SK-N-SH (cell line): ENCODE results near the gene IGF2R. TPM values are rescaled to one million over a fixed set of nuclear protein-coding genes. Genes with fewer than 3 reads are reported as not detected.
A peak's percentile ranks its signal among the peaks of the same experiment; 100 is the strongest.

Experiments
- CTCF ChIA-PET: fragments of 300-600, 350-600 bp; formaldehyde crosslinking; extraction: SDS; loops from one replicate; lab custom pipeline; 2021; lab: Yijun Ruan, JAX
- POLR2A ChIA-PET: fragments of 350-600 bp; sonication (Branson Sonifier 250); formaldehyde crosslinking; extraction: SDS; loops from one replicate; lab custom pipeline; 2020; ENCODE audit warnings: antibody characterized with exemption, inconsistent platforms; lab: Yijun Ruan, JAX
- DNase-seq: peaks from one replicate; pipeline ENCODE4 v3.0.0; 2012
- H2AFZ ChIP-seq: fragments of 200-600 bp; sonication (generic); 2 replicates; pipeline ENCODE4 v1.8.1; 2016; ENCODE audit warnings: antibody characterized with exemption, mild to moderate bottlenecking, low read depth
- H3F3A ChIP-seq: fragments of 200-600 bp; sonication (generic); replicated peaks from 2 replicates; pipeline ENCODE3; 2016; ENCODE audit warnings: antibody characterized with exemption, mild to moderate bottlenecking; ENCODE audit not compliant: insufficient read depth
- H3K27ac ChIP-seq, 2 experiments: fragments of 200-500 bp in 1 of 2; fragments of 200-600 bp in 1 of 2; sonication (Bioruptor generic) in 1 of 2; sonication (generic), shearing (Covaris generic) in 1 of 2; 2 replicates each; pipeline versions ENCODE4 v1.5.1 to v1.6.1; 2014 to 2016; ENCODE audit warnings: low read depth in 2 of 2, inconsistent platforms in 1 of 2, low read length in 1 of 2, mild to moderate bottlenecking in 1 of 2, mixed read lengths in 1 of 2
- H3K27me3 ChIP-seq: fragments of 200-600 bp; sonication (generic), shearing (Covaris generic); 2 replicates; pipeline ENCODE4 v1.6.1; 2016; ENCODE audit warnings: mixed run types; ENCODE audit not compliant: insufficient read depth
- H3K36me3 ChIP-seq, 2 experiments: fragments of 200-500 bp in 1 of 2; fragments of 200-600 bp in 1 of 2; sonication (Bioruptor generic) in 1 of 2; sonication (generic) in 1 of 2; replicated peaks in 1 of 2; 2 replicates each; pipeline versions ENCODE3 to v1.5.1; 2014 to 2016; ENCODE audit warnings: low read length in 1 of 2, mild to moderate bottlenecking in 1 of 2; ENCODE audit not compliant: insufficient read depth in 2 of 2, control insufficient read depth in 1 of 2
- H3K4me1 ChIP-seq, 2 experiments: fragments of 200-500 bp in 1 of 2; fragments of 200-600 bp in 1 of 2; sonication (Bioruptor generic) in 1 of 2; sonication (generic), shearing (Covaris generic) in 1 of 2; 2 replicates each; pipeline versions ENCODE4 v1.5.1 to v1.6.1; 2014 to 2016; ENCODE audit warnings: low read depth in 1 of 2, low read length in 1 of 2, mixed run types in 1 of 2; ENCODE audit not compliant: insufficient read depth in 2 of 2, control insufficient read depth in 1 of 2
- H3K4me2 ChIP-seq: fragments of 200-600 bp; sonication (generic), shearing (Covaris generic); 2 replicates; pipeline ENCODE4 v1.6.1; 2017; ENCODE audit warnings: mixed run types
- H3K4me3 ChIP-seq, 2 experiments: fragments of 200-500 bp in 1 of 2; fragments of 200-600 bp in 1 of 2; sonication (Bioruptor generic) in 1 of 2; sonication (generic), shearing (Covaris generic) in 1 of 2; 2 replicates each; pipeline versions ENCODE4 v1.5.1 to v1.8.1; 2014 to 2016; ENCODE audit warnings: low read depth in 2 of 2, inconsistent platforms in 1 of 2, low read length in 1 of 2, mild to moderate bottlenecking in 1 of 2, mixed read lengths in 1 of 2, moderate library complexity in 1 of 2
- H3K79me2 ChIP-seq: fragments of 200-600 bp; sonication (generic); 2 replicates; pipeline ENCODE4 v1.8.1; 2017; ENCODE audit warnings: mild to moderate bottlenecking; ENCODE audit not compliant: insufficient read depth
- H3K9ac ChIP-seq: fragments of 200-600 bp; sonication (generic); 2 replicates; pipeline ENCODE4 v1.6.1; 2017; ENCODE audit warnings: mixed run types
- H3K9me2 ChIP-seq: fragments of 200-600 bp; sonication (generic); 2 replicates; pipeline ENCODE4 v1.6.1; 2017; ENCODE audit warnings: mixed run types
- H3K9me3 ChIP-seq: fragments of 200-600 bp; sonication (generic); 2 replicates; pipeline ENCODE4 v1.6.1; 2017; ENCODE audit warnings: mixed run types, mild to moderate bottlenecking, moderate library complexity
- H4K20me1 ChIP-seq: fragments of 200-600 bp; sonication (generic); 2 replicates; pipeline ENCODE4 v1.6.1; 2017; ENCODE audit warnings: mild to moderate bottlenecking, mixed run types; ENCODE audit not compliant: insufficient read depth
- CHD2 ChIP-seq: fragments of 150-350 bp; IDR thresholded peaks from 2 replicates; pipeline ENCODE4 v1.6.1; 2018; ENCODE audit warnings: low read length; ENCODE audit not compliant: partially characterized antibody
- ELF1 ChIP-seq: IDR thresholded peaks from 2 replicates; pipeline ENCODE4 v1.4.0; 2012
- EP300 ChIP-seq, 2 experiments: IDR thresholded peaks; 2 replicates each; pipeline versions ENCODE4 v1.4.0 to v1.6.1; 2012; ENCODE audit warnings: borderline replicate concordance in 1 of 2, low read depth in 1 of 2, low read length in 1 of 2
- FOSL2 ChIP-seq: IDR thresholded peaks from 2 replicates; pipeline ENCODE4 v1.4.0; 2012; ENCODE audit warnings: low read depth, mild to moderate bottlenecking, moderate library complexity, borderline replicate concordance
- FOXM1 ChIP-seq: IDR thresholded peaks from 2 replicates; pipeline ENCODE4 v1.4.0; 2012; ENCODE audit warnings: low read depth, mild to moderate bottlenecking
- JUND ChIP-seq: IDR thresholded peaks from 2 replicates; pipeline ENCODE4 v1.4.0; 2012
- MXI1 ChIP-seq: IDR thresholded peaks from 2 replicates; pipeline ENCODE4 v1.6.1; 2012; ENCODE audit warnings: mild to moderate bottlenecking, low read depth, low read length, improper control_type of control experiment
- POLR2AphosphoS5 ChIP-seq: IDR thresholded peaks from 2 replicates; pipeline ENCODE4 v1.6.1; 2012; ENCODE audit warnings: low read depth, low read length
- RCOR1 ChIP-seq: fragments of 150-350 bp; IDR thresholded peaks from 2 replicates; pipeline ENCODE4 v1.6.1; 2017; ENCODE audit warnings: antibody characterized with exemption, low read length
- RXRA ChIP-seq: IDR thresholded peaks from 2 replicates; pipeline ENCODE4 v1.4.0; 2012; ENCODE audit warnings: low read depth, mild to moderate bottlenecking, borderline replicate concordance
- TCF12 ChIP-seq: IDR thresholded peaks from 2 replicates; pipeline ENCODE4 v1.4.0; 2012
- WGBS: methylation state at CpG from one replicate; pipeline ENCODE4 v1.1.6; 2017; ENCODE audit warnings: low lambda C conversion rate; 5-methylcytosine and 5-hydroxymethylcytosine counted together
- polyA plus RNA-seq, 3 experiments: library from polyadenylated mRNA; depleted of rRNA; stranded (reverse); fragments of >200 nt; gene quantifications; 2 replicates each; pipeline ENCODE4 v1.2.3, GENCODE V29; 2012
- TF ChIP-seq, protein P1 (sequence below): IDR thresholded peaks from 2 replicates; pipeline ENCODE4; 2012
- TF ChIP-seq, protein P2 (sequence below): IDR thresholded peaks from 2 replicates; pipeline ENCODE4 v1.4.0; 2012; ENCODE audit warnings: low read depth

IGF2R gene
- polyA plus RNA-seq, 1 of the 3 experiments (the other 2 are of a cell fraction) = 45.0 TPM

DNA sequence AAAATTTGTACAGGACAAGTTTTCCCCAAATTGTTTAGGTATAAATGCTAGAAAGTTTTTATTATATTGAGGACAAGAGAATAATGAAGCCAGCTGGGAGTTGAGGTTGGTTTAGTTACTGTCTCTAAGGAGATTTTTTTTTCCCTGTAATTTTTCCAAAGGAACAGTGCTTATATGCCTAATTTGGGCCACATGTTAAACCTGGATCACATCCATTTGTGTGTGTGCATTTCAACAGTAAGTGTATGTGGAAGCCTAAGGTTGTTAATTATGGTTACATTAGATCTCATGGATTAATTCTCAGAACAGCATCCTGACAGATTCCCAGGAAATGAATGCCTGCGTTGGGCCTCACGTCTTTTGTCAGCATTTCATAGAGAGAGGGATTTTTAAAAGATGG, 4.5 kb downstream of the IGF2R start:
- H3K9me3 ChIP-seq = no peaks in the 10 kb centered on the region
- CTCF ChIA-PET = interaction anchor here (0.7 to 1.3 kb wide), 2 partner anchors 9 to 10 kb away, joined by 3 read pairs; no protein-coding TSS in a partner anchor
- no peak overlapping the region for H3K4me2 ChIP-seq
- H3K9me2 ChIP-seq = no peaks in the 10 kb centered on the region; the same call in 1 of the 2 replicates
- H3K9ac ChIP-seq = no peak overlapping the region
- 77% methylated on average over 2 of the region's 2 CpGs for WGBS
- peak; percentile 35; the same call in 1 of the 2 replicates for TF ChIP-seq TCF12
- TF ChIP-seq MXI1 = 0 out of 2 replicates have a peak, but pooled peaks have one; percentile 31
- no peak for TF ChIP-seq CHD2
- TF ChIP-seq RXRA = no peak
- 0 out of 2 replicates have a peak, but pooled peaks have one; percentile 16 for TF ChIP-seq RCOR1
- no peak for TF ChIP-seq POLR2AphosphoS5
- H2AFZ ChIP-seq = no peak overlapping the region
- POLR2A ChIA-PET = no interaction called here
- H3K79me2 ChIP-seq = peaks cover 89% of the 10 kb centered on the region
- peak overlapping the region; percentile 13 to 19; a peak in 2 of 4 replicates for H3K27ac ChIP-seq
- peaks cover 4% of the 10 kb centered on the region for H3F3A ChIP-seq
- peak; percentile 28 for DNase-seq
- no peak overlapping the region for H3K4me3 ChIP-seq
- H4K20me1 ChIP-seq = peaks cover 68% of the 10 kb centered on the region
- H3K27me3 ChIP-seq = no peaks in the 10 kb centered on the region
- peaks cover 34 to 36% of the 10 kb centered on the region in 2 experiments for H3K4me1 ChIP-seq
- H3K36me3 ChIP-seq = no peaks in the 10 kb centered on the region

DNA sequence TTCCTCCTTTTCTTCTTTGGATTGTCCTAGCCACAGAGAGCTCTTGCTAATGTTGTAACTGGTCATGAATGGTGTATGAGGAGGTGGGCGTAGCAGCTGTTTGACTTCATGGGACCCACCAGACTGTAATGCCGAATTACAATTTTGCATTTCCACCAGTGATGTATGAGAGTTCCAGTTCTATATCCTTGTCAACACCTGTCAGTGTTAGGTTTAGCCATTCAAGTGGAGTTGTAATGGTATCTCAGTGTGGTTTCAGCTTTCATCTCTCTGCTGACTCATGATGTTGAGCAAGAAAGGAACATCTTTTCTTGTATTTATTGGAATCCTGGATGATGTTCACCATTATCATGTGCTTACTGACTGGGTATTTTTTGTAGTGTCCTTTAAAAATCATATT, 5.1 kb downstream of the IGF2R start:
- Histone ChIP-seq H3F3A (peaks cover 4% of the 10 kb centered on the region), H3K4me3 (no peak overlapping the region), H3K4me1 (peaks cover 39 to 41% of the 10 kb centered on the region in 2 experiments), H3K27ac (peak overlapping the region; percentile 13 to 19; a peak in 2 of 4 replicates), H3K27me3 (no peaks in the 10 kb centered on the region), H3K79me2 (peaks cover 95% of the 10 kb centered on the region), H3K9me3 (no peaks in the 10 kb centered on the region), H3K4me2 (peak overlapping the region; percentile 0; the same call in 1 of the 2 replicates), H2AFZ (no peak overlapping the region)
- POLR2A ChIA-PET = no interaction called here
- WGBS = 96% methylated on average over 2 of the region's 2 CpGs
- no peak for DNase-seq
- TF ChIP-seq FOXM1 = no peak
- TF ChIP-seq ELF1 = no peak
- TF ChIP-seq, protein P1, sequence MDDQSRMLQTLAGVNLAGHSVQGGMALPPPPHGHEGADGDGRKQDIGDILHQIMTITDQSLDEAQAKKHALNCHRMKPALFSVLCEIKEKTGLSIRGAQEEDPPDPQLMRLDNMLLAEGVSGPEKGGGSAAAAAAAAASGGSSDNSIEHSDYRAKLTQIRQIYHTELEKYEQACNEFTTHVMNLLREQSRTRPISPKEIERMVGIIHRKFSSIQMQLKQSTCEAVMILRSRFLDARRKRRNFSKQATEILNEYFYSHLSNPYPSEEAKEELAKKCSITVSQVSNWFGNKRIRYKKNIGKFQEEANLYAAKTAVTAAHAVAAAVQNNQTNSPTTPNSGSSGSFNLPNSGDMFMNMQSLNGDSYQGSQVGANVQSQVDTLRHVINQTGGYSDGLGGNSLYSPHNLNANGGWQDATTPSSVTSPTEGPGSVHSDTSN = peak; percentile 90
- TF ChIP-seq POLR2AphosphoS5 = peak; percentile 53; the same call in 1 of the 2 replicates
- TF ChIP-seq EP300 (IDR thresholded peaks at IDR 0.05; ENCODE audit: borderline replicate concordance in 1 of 2, low read depth in 1 of 2, low read length in 1 of 2) = no peak
- TF ChIP-seq MXI1 = no peak
- TF ChIP-seq, protein P2, sequence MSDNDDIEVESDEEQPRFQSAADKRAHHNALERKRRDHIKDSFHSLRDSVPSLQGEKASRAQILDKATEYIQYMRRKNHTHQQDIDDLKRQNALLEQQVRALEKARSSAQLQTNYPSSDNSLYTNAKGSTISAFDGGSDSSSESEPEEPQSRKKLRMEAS = 0 out of 2 replicates have a peak, but pooled peaks have one; percentile 16
- TF ChIP-seq FOSL2 = peak; percentile 51; the same call in 1 of the 2 replicates
- peak; percentile 65 for TF ChIP-seq TCF12
- peak; percentile 54 for TF ChIP-seq JUND
- TF ChIP-seq, all 33 proteins: peak for 6
- H3K9ac ChIP-seq = no peak overlapping the region
- CTCF ChIA-PET = interaction anchor here (0.7 to 1.3 kb wide), 2 partner anchors 10 kb away, joined by 3 read pairs; no protein-coding TSS in a partner anchor
- H4K20me1 ChIP-seq = peaks cover 73% of the 10 kb centered on the region
- no peaks in the 10 kb centered on the region for H3K36me3 ChIP-seq
- no peaks in the 10 kb centered on the region; the same call in 1 of the 2 replicates for H3K9me2 ChIP-seq
